Liver (tissue), 9 donors: Measurements from ENCODE around the gene SHH. TPM values are rescaled to one million over a fixed set of nuclear protein-coding genes. Genes with fewer than 3 reads are reported as not detected.
A peak's percentile ranks its signal among the peaks of the same experiment; 100 is the strongest.

Experiments used
- DNase-seq: peaks from one replicate; pipeline ENCODE4 v3.0.0-alpha.2; 2017; ENCODE audit warnings: low spot score
- H3K27ac ChIP-seq, 2 donors: one replicate each; pipeline ENCODE4 v1.7.0; 2013; ENCODE audit warnings: inconsistent platforms in 2 of 2, low read length in 2 of 2, control low read depth in 1 of 2, low read depth in 1 of 2, mild to moderate bottlenecking in 1 of 2
- H3K27me3 ChIP-seq, 4 donors: one replicate each; pipeline versions ENCODE4 v1.6.1 to v1.7.0; 2013; ENCODE audit warnings: low read length in 3 of 4, inconsistent platforms in 1 of 4, mild to moderate bottlenecking in 1 of 4, moderate library complexity in 1 of 4; ENCODE audit not compliant: control insufficient read depth in 4 of 4, insufficient read depth in 4 of 4
- H3K36me3 ChIP-seq, 4 donors: one replicate each; pipeline versions ENCODE4 v1.6.1 to v1.7.0; 2013; ENCODE audit warnings: low read length in 3 of 4, mild to moderate bottlenecking in 3 of 4, low read depth in 1 of 4, moderate library complexity in 1 of 4; ENCODE audit not compliant: control insufficient read depth in 4 of 4, insufficient read depth in 3 of 4
- H3K4me1 ChIP-seq, 4 donors: one replicate each; pipeline versions ENCODE4 v1.6.1 to v1.7.0; 2013; ENCODE audit warnings: low read length in 3 of 4, mild to moderate bottlenecking in 3 of 4, moderate library complexity in 1 of 4; ENCODE audit not compliant: control insufficient read depth in 4 of 4, insufficient read depth in 4 of 4
- H3K4me3 ChIP-seq, 3 donors: one replicate each; pipeline versions ENCODE4 v1.6.1 to v1.7.0; 2013; ENCODE audit warnings: low read length in 3 of 3, control low read depth in 1 of 3, low read depth in 1 of 3, mild to moderate bottlenecking in 1 of 3
- H3K9ac ChIP-seq, 2 donors: one replicate each; pipeline ENCODE4 v1.7.0; 2013; ENCODE audit warnings: low read length in 2 of 2, mild to moderate bottlenecking in 2 of 2, moderate library complexity in 2 of 2, control low read depth in 1 of 2, low read depth in 1 of 2
- H3K9me3 ChIP-seq, 4 donors: one replicate each; pipeline versions ENCODE4 v1.6.1 to v1.7.0; 2013; ENCODE audit warnings: low read length in 3 of 4; ENCODE audit not compliant: control insufficient read depth in 4 of 4
- CTCF ChIP-seq: fragments of 150-350 bp; IDR thresholded peaks from 2 replicates; pipeline ENCODE4 v1.5.1; 2017; ENCODE audit warnings: improper control_type of control experiment, low read depth, low read length; ENCODE audit not compliant: missing input control
- EGR1 ChIP-seq, 2 donors: IDR thresholded peaks; 2 replicates each; pipeline ENCODE4 v1.6.1; 2016 to 2018; ENCODE audit warnings: antibody characterized with exemption in 2 of 2, low read depth in 2 of 2
- FOXA2 ChIP-seq: IDR thresholded peaks from 2 replicates; pipeline ENCODE4 v1.6.1; 2016; ENCODE audit warnings: antibody characterized with exemption
- GABPA ChIP-seq, 2 donors: IDR thresholded peaks in 1 of 2; conservative IDR thresholded peaks in 1 of 2; 2 replicates each; pipeline ENCODE4 v1.6.1; 2016; ENCODE audit warnings: antibody characterized with exemption in 2 of 2, mild to moderate bottlenecking in 1 of 2, moderate library complexity in 1 of 2
- HNF4A ChIP-seq, 2 donors: conservative IDR thresholded peaks; 2 replicates each; pipeline ENCODE4 v1.6.1; 2016; ENCODE audit warnings: antibody characterized with exemption in 2 of 2, mild to moderate bottlenecking in 2 of 2
- HNF4G ChIP-seq: IDR thresholded peaks from 2 replicates; pipeline ENCODE4 v1.6.1; 2016; ENCODE audit warnings: antibody characterized with exemption
- JUND ChIP-seq, 2 donors: IDR thresholded peaks; 2 replicates each; pipeline ENCODE4 v1.6.1; 2016; ENCODE audit warnings: antibody characterized with exemption in 2 of 2
- MAX ChIP-seq: IDR thresholded peaks from 2 replicates; pipeline ENCODE4 v1.6.1; 2016; ENCODE audit warnings: antibody characterized with exemption
- NR2F2 ChIP-seq: IDR thresholded peaks from 2 replicates; pipeline ENCODE4 v1.6.1; 2016; ENCODE audit warnings: antibody characterized with exemption
- RAD21 ChIP-seq, 2 donors: IDR thresholded peaks; 2 replicates each; pipeline ENCODE4 v1.6.1; 2016; ENCODE audit warnings: antibody characterized with exemption in 2 of 2, mild to moderate bottlenecking in 2 of 2
- REST ChIP-seq: IDR thresholded peaks from 2 replicates; pipeline ENCODE4 v1.6.1; 2016; ENCODE audit warnings: antibody characterized with exemption, mild to moderate bottlenecking
- RXRA ChIP-seq, 2 donors: IDR thresholded peaks; 2 replicates each; pipeline ENCODE4 v1.6.1; 2017 to 2018; ENCODE audit warnings: antibody characterized with exemption in 2 of 2, mild to moderate bottlenecking in 1 of 2
- SP1 ChIP-seq: IDR thresholded peaks from 2 replicates; pipeline ENCODE4 v1.6.1; 2018; ENCODE audit warnings: antibody characterized with exemption, mild to moderate bottlenecking
- TAF1 ChIP-seq: conservative IDR thresholded peaks from 2 replicates; pipeline ENCODE4 v1.6.1; 2016; ENCODE audit warnings: antibody characterized with exemption, mild to moderate bottlenecking
- YY1 ChIP-seq: IDR thresholded peaks from 2 replicates; pipeline ENCODE4 v1.6.1; 2016; ENCODE audit warnings: antibody characterized with exemption, mild to moderate bottlenecking
- ZBTB33 ChIP-seq: IDR thresholded peaks from 2 replicates; pipeline ENCODE4 v1.6.1; 2016; ENCODE audit warnings: antibody characterized with exemption
- WGBS: extraction: QIAGEN DNeasy Blood & Tissue Kit; methylation state at CpG from one replicate; pipeline ENCODE4 v1.1.7; 2013; 5-methylcytosine and 5-hydroxymethylcytosine counted together
- polyA plus RNA-seq, 2 donors: library from polyadenylated mRNA; stranded (reverse) in 1 of 2; unstranded in 1 of 2; fragments of 200-250 nt in 1 of 2; fragments of >200 nt in 1 of 2; fragmentation: Nextera tagmentation in 1 of 2; extraction: Ambion mirVana in 1 of 2; gene quantifications; one replicate each; pipeline versions ENCODE4 v1.2.1 to v1.2.3, GENCODE V29; 2013 to 2015
- total RNA-seq, 2 donors: library from RNA; depleted of rRNA; stranded (reverse); fragments of >200 nt; gene quantifications; one replicate each; pipeline ENCODE4 v1.2.3, GENCODE V29; 2014
- donor health status: healthy.
- donor health status: healthy.
- donor health status: healthy.
- donor health status: healthy.
- donor health status: healthy.

Gene SHH
- total and polyA plus RNA-seq, 4 donors = 3.9 to 10.0 (median 5.2) TPM

- no peak for TF ChIP-seq JUND (IDR thresholded peaks at IDR 0.05)
Measured at GRCh38 chr7:155813546-155814315, 1.5 kb upstream of the SHH start (continued).

GRCh38 chr7:155813125-155813524 lies 862 bp upstream of the SHH start:
- TF ChIP-seq SP1 (peak; percentile 35), TAF1 (no peak), MAX (no peak), REST (no peak), JUND (IDR thresholded peaks at IDR 0.05) (no peak), ZBTB33 (no peak), HNF4G (peak; percentile 49), CTCF (no peak), RAD21 (IDR thresholded peaks at IDR 0.05) (peak in 1 of 2 donors; percentile 37), YY1 (no peak), HNF4A (conservative IDR thresholded peaks at IDR 0.05) (peak; percentile 54 to 68), NR2F2 (no peak), GABPA (IDR thresholded peaks at IDR 0.05 in 1 of 2, conservative IDR thresholded peaks at IDR 0.05 in 1 of 2) (no peak), FOXA2 (no peak), EGR1 (IDR thresholded peaks at IDR 0.05; ENCODE audit: low read depth in 2 of 2) (no peak), RXRA (IDR thresholded peaks at IDR 0.05) (peak in 1 of 2 donors; percentile 21)
- no peak for DNase-seq
- H3K27me3 ChIP-seq = peaks cover 0 to 3% (median 0%) of the 10 kb centered on the region in 4 donors

More at GRCh38 chr7:155813125-155813524, 862 bp upstream of the SHH start:
- no peaks in the 10 kb centered on the region for H3K36me3 ChIP-seq
- H3K4me1 ChIP-seq = peaks cover 9 to 53% (median 37%) of the 10 kb centered on the region in 4 donors
- no peaks in the 10 kb centered on the region for H3K9me3 ChIP-seq
- H3K4me3 ChIP-seq = no peak overlapping the region
- 7% methylated on average over 8 of the region's 8 CpGs for whole genome bisulfite sequencing
- no peak overlapping the region for H3K9ac ChIP-seq
- H3K27ac ChIP-seq = no peak overlapping the region
